Measurements from ENCODE around the gene UBE3D.

- TF ChIP-seq CTCF (IDR thresholded peaks at IDR 0.05) (no peak), POLR2A (IDR thresholded peaks at IDR 0.05) (no peak)
Observed at GRCh38 chr6:82843291-82843885, 222.3 kb downstream of the UBE3D start.
